ENCODE results near the gene PIGM.

Gene PIGM

DNA sequence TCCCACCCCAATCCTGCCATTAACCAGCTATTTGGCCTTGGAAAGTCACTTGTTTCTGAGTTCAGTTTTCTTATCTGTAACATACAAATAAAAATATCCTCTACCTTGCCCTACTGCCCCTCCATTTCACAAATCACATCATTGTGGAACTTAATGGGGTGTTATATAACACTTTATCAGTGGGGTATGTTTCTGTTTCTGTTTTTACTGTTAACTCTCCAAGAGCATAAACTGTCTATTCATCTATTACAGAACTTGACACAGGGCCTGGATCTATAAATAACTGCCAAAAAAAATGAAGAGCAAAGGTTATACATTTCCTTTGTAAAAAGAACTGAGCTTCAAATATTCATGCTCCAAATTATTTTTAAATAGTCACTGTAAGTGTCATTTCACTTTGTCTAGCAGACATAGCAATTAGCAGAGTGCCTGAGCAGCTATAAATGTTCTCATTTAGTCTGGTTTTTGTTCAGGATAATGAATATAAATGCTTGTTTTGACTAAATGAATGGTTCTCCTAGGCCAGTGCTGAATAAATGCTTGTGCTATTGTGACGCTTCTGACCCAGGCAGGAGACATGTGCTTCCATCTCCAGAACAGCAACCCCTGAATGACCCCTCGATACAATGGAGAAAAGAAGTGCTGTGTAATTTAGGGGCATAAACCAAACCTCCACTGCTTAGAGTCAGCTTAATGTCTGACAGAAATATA lies 7.4 kb downstream of the PIGM start:
- no peaks in the 10 kb centered on the region for H3K36me3 ChIP-seq
- no peak overlapping the region for H3K27ac ChIP-seq
- no peaks in the 10 kb centered on the region for H3K4me1 ChIP-seq (ENCODE audit: control insufficient read depth in 1 of 2, insufficient read depth in 1 of 2, low read depth in 1 of 2, low read length in 1 of 2)
- H3K9me3 ChIP-seq, result no peaks in the 10 kb centered on the region
- TF ChIP-seq, protein P1, sequence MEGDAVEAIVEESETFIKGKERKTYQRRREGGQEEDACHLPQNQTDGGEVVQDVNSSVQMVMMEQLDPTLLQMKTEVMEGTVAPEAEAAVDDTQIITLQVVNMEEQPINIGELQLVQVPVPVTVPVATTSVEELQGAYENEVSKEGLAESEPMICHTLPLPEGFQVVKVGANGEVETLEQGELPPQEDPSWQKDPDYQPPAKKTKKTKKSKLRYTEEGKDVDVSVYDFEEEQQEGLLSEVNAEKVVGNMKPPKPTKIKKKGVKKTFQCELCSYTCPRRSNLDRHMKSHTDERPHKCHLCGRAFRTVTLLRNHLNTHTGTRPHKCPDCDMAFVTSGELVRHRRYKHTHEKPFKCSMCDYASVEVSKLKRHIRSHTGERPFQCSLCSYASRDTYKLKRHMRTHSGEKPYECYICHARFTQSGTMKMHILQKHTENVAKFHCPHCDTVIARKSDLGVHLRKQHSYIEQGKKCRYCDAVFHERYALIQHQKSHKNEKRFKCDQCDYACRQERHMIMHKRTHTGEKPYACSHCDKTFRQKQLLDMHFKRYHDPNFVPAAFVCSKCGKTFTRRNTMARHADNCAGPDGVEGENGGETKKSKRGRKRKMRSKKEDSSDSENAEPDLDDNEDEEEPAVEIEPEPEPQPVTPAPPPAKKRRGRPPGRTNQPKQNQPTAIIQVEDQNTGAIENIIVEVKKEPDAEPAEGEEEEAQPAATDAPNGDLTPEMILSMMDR (IDR thresholded peaks at IDR 0.05), result no peak
- no peak overlapping the region for H3K4me3 ChIP-seq (ENCODE audit: low read depth in 1 of 2, low read length in 1 of 2)
- H3K27me3 ChIP-seq, result no peaks in the 10 kb centered on the region

DNA sequence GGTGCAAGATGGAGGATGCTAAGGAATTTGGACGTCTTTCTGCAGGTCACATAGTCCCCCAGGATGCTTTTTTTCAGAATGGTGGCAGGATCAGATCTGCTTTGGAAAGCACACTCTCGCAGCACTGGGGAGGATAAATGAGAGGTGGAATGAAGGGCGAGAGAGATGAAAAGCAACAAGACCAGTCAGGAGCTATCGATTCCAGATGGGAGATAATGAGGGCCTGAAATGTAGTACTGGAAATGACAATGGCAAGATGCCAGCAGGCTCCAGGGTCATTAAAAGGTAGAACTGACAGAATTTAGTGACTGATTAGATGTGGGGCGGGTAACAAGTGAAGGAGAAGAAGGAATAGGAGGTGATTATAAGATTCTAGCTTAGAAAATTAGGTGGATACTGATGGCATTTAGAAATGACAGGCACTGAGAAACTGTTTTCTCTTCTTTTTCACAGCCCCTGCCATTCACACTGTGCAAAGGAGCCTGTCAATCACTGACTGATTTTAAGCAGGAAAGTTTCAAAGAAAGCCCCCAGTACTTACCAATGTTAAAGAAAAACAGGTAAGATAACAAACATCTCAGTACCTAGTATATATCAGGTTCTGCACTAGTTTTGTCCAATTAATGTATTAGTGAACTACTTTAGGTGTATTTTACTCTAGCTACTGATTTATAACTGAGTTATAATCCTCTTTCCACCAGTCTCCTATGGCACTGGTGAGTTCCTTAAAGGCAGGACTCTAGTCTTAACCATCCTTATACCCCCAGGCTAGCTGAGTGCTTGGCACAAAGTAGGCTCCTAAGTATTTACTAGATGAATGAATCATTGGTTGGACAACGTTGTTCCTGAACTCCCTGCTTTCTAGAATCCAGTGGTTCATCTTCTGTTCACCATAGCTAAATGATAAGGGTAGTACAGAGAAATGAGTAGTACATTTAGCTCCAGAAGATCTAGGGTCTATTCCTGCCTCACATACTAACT lies 9.2 kb downstream of the PIGM start:
- H3K27ac ChIP-seq, result no peak overlapping the region

DNA sequence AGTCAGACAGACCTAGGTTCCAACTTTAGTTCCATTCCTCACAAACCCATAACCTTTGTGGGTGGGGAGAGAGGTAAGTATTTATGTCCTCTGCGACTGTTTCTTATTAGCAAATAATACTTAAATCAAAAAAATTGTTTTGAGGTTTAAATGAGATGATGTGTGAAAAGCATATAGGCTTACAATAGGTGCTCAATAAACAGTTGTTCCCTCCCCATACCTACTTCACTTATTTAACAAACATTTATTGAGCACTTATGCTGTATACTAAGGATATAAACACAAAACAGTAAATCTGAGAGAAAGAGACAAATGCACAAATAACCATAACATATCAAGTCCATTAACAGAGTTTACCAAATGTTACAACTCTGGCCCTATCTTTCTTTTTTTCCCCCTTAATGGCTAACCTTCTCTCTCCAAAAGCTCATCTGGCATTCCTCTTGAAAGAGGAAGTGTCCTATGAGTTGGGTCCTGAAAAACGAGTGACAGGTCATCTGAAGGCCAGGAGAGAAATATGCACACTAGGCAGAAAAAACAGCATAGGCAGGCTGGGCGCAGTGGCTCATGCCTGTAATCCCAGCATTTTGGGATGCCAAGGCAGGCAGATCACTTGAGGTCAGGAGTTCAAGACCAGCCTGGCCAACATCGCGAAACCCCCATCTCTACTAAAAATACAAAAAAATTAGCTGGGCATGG lies 10.3 kb downstream of the PIGM start:
- Histone ChIP-seq H3K9me3 (no peaks in the 10 kb centered on the region), H3K27ac (no peak overlapping the region), H3K4me3 (ENCODE audit: low read depth in 1 of 2, low read length in 1 of 2) (no peak overlapping the region), H3K4me1 (ENCODE audit: control insufficient read depth in 1 of 2, insufficient read depth in 1 of 2, low read depth in 1 of 2, low read length in 1 of 2) (no peaks in the 10 kb centered on the region), H3K27me3 (no peaks in the 10 kb centered on the region), H3K36me3 (no peaks in the 10 kb centered on the region)
- TF ChIP-seq, protein P1 (IDR thresholded peaks at IDR 0.05), result no peak

More for the DNA sequence above, 9.2 kb downstream of the PIGM start:
- Histone ChIP-seq H3K36me3 (no peaks in the 10 kb centered on the region), H3K9me3 (no peaks in the 10 kb centered on the region), H3K4me1 (ENCODE audit: control insufficient read depth in 1 of 2, insufficient read depth in 1 of 2, low read depth in 1 of 2, low read length in 1 of 2) (no peaks in the 10 kb centered on the region), H3K27me3 (no peaks in the 10 kb centered on the region), H3K4me3 (ENCODE audit: low read depth in 1 of 2, low read length in 1 of 2) (no peak overlapping the region)
- TF ChIP-seq, protein P1 (IDR thresholded peaks at IDR 0.05), result no peak

DNA sequence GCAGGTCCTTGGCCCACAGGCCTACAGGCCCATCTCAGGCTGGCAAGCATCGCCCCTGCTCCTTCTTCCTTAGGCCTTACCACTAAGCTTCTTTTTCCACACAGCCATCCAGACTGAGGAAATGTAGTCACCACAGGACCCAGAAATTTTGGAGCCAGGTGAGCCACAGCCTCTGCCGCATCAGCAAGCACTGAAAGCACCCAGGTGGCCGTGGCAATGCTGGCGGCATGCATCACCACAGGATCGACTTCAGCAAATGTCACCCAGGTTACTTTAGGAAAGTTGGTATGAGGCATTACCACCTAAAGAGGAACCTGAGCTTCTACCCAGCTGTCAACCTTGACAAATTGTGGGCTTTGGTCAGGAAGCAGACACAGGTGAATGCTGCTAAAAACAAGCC lies 11.6 kb downstream of the PIGM start:
- Histone ChIP-seq H3K4me3 (ENCODE audit: low read depth in 1 of 2, low read length in 1 of 2) (no peak overlapping the region), H3K27me3 (no peaks in the 10 kb centered on the region), H3K36me3 (no peaks in the 10 kb centered on the region), H3K4me1 (ENCODE audit: control insufficient read depth in 1 of 2, insufficient read depth in 1 of 2, low read depth in 1 of 2, low read length in 1 of 2) (no peaks in the 10 kb centered on the region), H3K27ac (no peak overlapping the region), H3K9me3 (no peaks in the 10 kb centered on the region)
- TF ChIP-seq, protein P1 (IDR thresholded peaks at IDR 0.05), result no peak

DNA sequence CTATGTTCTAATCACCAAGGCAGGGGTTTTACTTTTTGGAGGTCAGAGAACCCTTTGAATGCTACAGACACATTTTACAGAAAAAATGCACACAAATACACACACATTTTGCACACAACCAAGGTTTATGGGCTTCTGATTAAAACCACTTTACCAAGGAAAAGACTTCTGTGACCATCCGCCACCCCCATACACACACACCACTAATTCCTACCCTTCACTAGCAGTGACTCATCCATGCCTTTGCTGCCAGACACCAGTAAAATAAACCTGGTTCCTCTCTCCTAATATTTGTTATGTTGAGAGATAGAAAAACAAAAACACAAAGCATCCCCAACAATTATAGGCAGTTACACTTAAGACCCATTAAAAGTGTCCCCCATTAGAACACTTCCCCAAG lies 12.9 kb downstream of the PIGM start:
- no peaks in the 10 kb centered on the region for H3K27me3 ChIP-seq
- no peaks in the 10 kb centered on the region for H3K36me3 ChIP-seq
- TF ChIP-seq, protein P1 (IDR thresholded peaks at IDR 0.05), result no peak
- H3K4me3 ChIP-seq (ENCODE audit: low read depth in 1 of 2, low read length in 1 of 2), result no peak overlapping the region
- H3K9me3 ChIP-seq, result no peaks in the 10 kb centered on the region
- H3K4me1 ChIP-seq (ENCODE audit: control insufficient read depth in 1 of 2, insufficient read depth in 1 of 2, low read depth in 1 of 2, low read length in 1 of 2), result no peaks in the 10 kb centered on the region
- no peak overlapping the region for H3K27ac ChIP-seq

Data from neutrophil (primary cell).